Activated CD4-positive, alpha-beta T cell treated with anti-CD3 and anti-CD28 coated beads, Interleukin-2, amount 10 ng/mL, durations not matched to agents 24 days and 14 days (primary cell): Measurements from ENCODE around the gene LRRIQ1. TPM values are rescaled to one million over a fixed set of nuclear protein-coding genes. Genes with fewer than 3 reads are reported as not detected.

Experiments used
- total RNA-seq: library from RNA; stranded (reverse); gene quantifications from 2 replicates; pipeline ENCODE4 v1.2.3, GENCODE V29; 2022

LRRIQ1 gene
- total RNA-seq, 1 donor from 2014 or later, result not detected

Other genes with a start within 250 kb of the LRRIQ1 start
- not detected in 2 replicates for gene SLC6A15, start 123.6 kb upstream of the LRRIQ1 start, total RNA-seq
- gene TSPAN19, start 74 bp upstream of the LRRIQ1 start, total RNA-seq, result not detected in 2 replicates
- gene ALX1, start 243.9 kb downstream of the LRRIQ1 start, total RNA-seq, result not detected in 2 replicates